Vagina (tissue), 2 donors: ENCODE measurements around the gene USP7. TPM values are rescaled to one million over a fixed set of nuclear protein-coding genes. Genes with fewer than 3 reads are reported as not detected.
"Not testable (repeated sequence)": the region's sequence is repeated elsewhere in the genome, so short reads cannot be mapped to it uniquely, and the experiment has no call there.

Source experiments
- DNase-seq, 2 donors: peaks; one replicate each; pipeline ENCODE4 v3.0.0-alpha.2; 2017; ENCODE audit errors: extremely low spot score in 2 of 2
- H3K27ac ChIP-seq: fragments of 200-600 bp; sonication (generic); one replicate; pipeline ENCODE4 v1.5.1; 2019
- H3K27me3 ChIP-seq: fragments of 200-600 bp; sonication (generic); one replicate; pipeline ENCODE4 v1.5.1; 2019
- H3K36me3 ChIP-seq, 2 donors: fragments of 200-600 bp; sonication (generic); one replicate each; pipeline ENCODE4 v1.5.1; 2017 to 2019
- H3K4me1 ChIP-seq: fragments of 200-600 bp; sonication (generic); one replicate; pipeline ENCODE4 v1.5.1; 2019
- H3K4me3 ChIP-seq, 2 donors: fragments of 200-600 bp; sonication (generic); 1 replicate in 1 of 2; 2 replicates in 1 of 2; pipeline ENCODE4 v1.5.1; 2016 to 2019
- H3K9me3 ChIP-seq: fragments of 200-600 bp; sonication (generic); one replicate; pipeline ENCODE4 v1.5.1; 2019
- CTCF ChIP-seq, 3 experiments: fragments of 450-650 bp in 2 of 3; fragments of 200-600 bp in 1 of 3; sonication (generic) in 1 of 3; IDR thresholded peaks; one replicate each; pipeline ENCODE4 v1.5.1; 2017 to 2019; ENCODE audit warnings: antibody characterized with exemption in 3 of 3, mild to moderate bottlenecking in 2 of 3, moderate library complexity in 2 of 3
- POLR2A ChIP-seq, 2 donors: fragments of 450-650 bp; IDR thresholded peaks; one replicate each; pipeline ENCODE4 v1.6.1; 2017; ENCODE audit warnings: antibody characterized with exemption in 2 of 2, mild to moderate bottlenecking in 2 of 2, moderate library complexity in 2 of 2
- POLR2AphosphoS5 ChIP-seq, 2 donors: sonication (generic); formaldehyde crosslinking; IDR thresholded peaks; one replicate each; pipeline ENCODE4 v1.9.0; 2017; ENCODE audit warnings: antibody characterized with exemption in 2 of 2, mild to moderate bottlenecking in 2 of 2, low read depth in 1 of 2; ENCODE audit not compliant: insufficient read depth in 1 of 2
- intact Hi-C: fragments of 100-400 bp; cut with DNase I; formaldehyde crosslinking; loops from one replicate; pipeline ENCODE4 v1.15.1; 2023
- total RNA-seq: library from RNA; depleted of rRNA; stranded (reverse); fragments of >200 nt; gene quantifications from one replicate; pipeline ENCODE4 v1.2.3, GENCODE V29; 2016

Gene USP7
- total RNA-seq, 1 donor from 2014 or later = 112 TPM

DNA sequence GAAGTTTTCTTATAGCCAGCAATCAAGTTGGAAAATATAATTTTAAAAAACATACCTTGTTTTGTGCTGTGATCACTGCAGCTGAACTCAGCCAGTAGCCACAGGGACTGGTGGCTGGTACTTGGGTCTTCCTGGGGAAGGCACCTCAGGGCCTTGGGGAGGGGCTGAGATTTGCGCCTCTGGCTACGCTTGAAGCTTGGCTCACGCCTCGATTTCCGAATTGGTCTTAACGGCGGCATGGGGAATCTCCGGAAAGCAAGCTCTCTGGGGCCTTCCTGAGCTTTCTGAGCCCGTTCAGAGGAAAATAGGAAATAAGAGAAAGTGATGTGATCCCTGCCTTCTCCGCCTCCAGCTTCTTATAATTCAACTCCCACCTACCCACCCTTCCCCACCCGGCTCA is 11.3 kb upstream of the USP7 start:
- Histone ChIP-seq H3K36me3 (no peaks in the 10 kb centered on the region), H3K4me3 (no peak overlapping the region), H3K27ac (no peak overlapping the region), H3K27me3 (no peaks in the 10 kb centered on the region), H3K9me3 (no peaks in the 10 kb centered on the region), H3K4me1 (peaks cover 5% of the 10 kb centered on the region)
- no peak for TF ChIP-seq POLR2A (IDR thresholded peaks at IDR 0.05)
- no peak for TF ChIP-seq CTCF (IDR thresholded peaks at IDR 0.05)
- intact Hi-C loops = no loop called here
- no peak for DNase-seq

GRCh38 chr16:8972843-8973586 is 9.3 kb upstream of the USP7 start:
- DNase-seq = no peak
- peaks cover 5% of the 10 kb centered on the region for H3K4me1 ChIP-seq
- intact Hi-C loops = no loop called here
- no peaks in the 10 kb centered on the region for H3K9me3 ChIP-seq
- no peak overlapping the region for H3K27ac ChIP-seq
- H3K36me3 ChIP-seq = no peaks in the 10 kb centered on the region
- no peak overlapping the region for H3K4me3 ChIP-seq
- H3K27me3 ChIP-seq = no peaks in the 10 kb centered on the region
- TF ChIP-seq POLR2A (IDR thresholded peaks at IDR 0.05) (no peak), POLR2AphosphoS5 (IDR thresholded peaks at IDR 0.05; ENCODE audit: insufficient read depth in 1 of 2, low read depth in 1 of 2) (no peak), CTCF (IDR thresholded peaks at IDR 0.05) (no peak)

DNA sequence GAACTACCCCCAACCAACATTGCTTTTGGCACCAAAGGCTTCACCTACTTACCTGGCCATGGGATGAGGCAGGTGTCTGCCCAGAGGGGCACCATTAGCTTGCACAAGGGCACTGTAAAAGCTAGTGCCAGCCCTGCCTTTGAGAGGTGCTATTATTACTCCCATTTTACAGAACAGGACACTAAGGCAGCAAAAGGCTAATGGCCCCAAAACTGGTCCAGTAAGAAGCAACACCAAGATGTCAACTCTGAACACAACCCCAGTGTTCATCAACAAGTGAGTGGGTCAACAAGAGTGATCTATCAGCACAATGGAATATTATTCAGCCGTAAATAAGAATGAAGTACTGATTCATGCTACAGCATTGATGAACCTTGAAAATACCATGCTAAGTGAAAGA is 7.7 kb upstream of the USP7 start:
- Histone ChIP-seq H3K36me3 (no peaks in the 10 kb centered on the region), H3K27me3 (no peaks in the 10 kb centered on the region), H3K4me3 (no peak overlapping the region), H3K4me1 (peaks cover 5% of the 10 kb centered on the region), H3K27ac (no peak overlapping the region), H3K9me3 (no peaks in the 10 kb centered on the region)
- DNase-seq = no peak
- TF ChIP-seq POLR2AphosphoS5 (IDR thresholded peaks at IDR 0.05; ENCODE audit: insufficient read depth in 1 of 2, low read depth in 1 of 2) (no peak), POLR2A (IDR thresholded peaks at IDR 0.05) (no peak), CTCF (IDR thresholded peaks at IDR 0.05) (no peak)
- intact Hi-C loops = no loop called here

DNA sequence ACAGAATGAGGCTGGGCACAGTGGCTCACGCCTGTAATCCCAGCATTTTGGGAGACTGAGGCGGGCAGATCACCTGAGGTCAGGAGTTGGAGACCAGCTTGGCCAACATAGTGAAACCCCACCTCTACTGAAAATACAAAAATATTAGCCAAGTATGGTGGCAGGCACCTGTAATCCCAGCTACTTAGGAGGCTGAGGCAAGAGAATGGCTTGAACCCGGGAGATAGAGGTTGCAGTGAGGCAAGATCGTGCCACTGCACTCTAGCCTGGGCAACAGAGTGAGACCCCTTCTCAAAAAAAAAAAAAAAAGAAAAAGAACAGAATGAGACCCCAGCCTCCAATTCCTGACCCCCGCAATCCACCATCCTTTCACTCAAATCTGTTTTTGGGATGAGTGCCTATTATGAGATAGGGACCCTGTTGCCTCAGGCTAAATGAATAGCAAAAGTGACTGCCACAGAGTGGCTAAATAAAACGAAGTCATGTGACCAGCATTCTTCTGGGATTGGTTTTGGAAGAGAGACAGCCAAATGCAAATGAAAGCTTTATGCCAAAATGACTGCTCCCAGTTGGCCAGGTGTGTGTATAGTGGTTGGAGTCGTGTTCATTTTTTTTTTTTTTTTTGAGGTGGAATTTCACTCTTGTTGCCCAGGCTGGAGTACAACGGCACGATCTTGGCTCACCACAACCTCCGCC is 5.6 kb upstream of the USP7 start:
- H3K27me3 ChIP-seq, H3K36me3 ChIP-seq, H3K4me3 ChIP-seq, H3K9me3 ChIP-seq, DNase-seq, intact Hi-C loops, H3K4me1 ChIP-seq, H3K27ac ChIP-seq: not testable (repeated sequence)

GRCh38 chr16:8968054-8968453 is 4.3 kb upstream of the USP7 start:
- H3K4me3 ChIP-seq, DNase-seq, intact Hi-C loops, H3K9me3 ChIP-seq, H3K27me3 ChIP-seq, H3K27ac ChIP-seq, H3K36me3 ChIP-seq: not testable (repeated sequence)
- H3K4me1 ChIP-seq = peaks cover 11% of the 10 kb centered on the region

GRCh38 chr16:8967132-8967821 is 3.6 kb upstream of the USP7 start:
- no peak overlapping the region for H3K27ac ChIP-seq
- intact Hi-C loops = no loop called here
- no peak for TF ChIP-seq POLR2AphosphoS5 (IDR thresholded peaks at IDR 0.05; ENCODE audit: insufficient read depth in 1 of 2, low read depth in 1 of 2)
- no peak for TF ChIP-seq POLR2A (IDR thresholded peaks at IDR 0.05)
- H3K36me3 ChIP-seq = no peaks in the 10 kb centered on the region
- H3K4me3 ChIP-seq = no peak overlapping the region
- H3K4me1 ChIP-seq = peaks cover 10% of the 10 kb centered on the region
- no peak for DNase-seq
- no peaks in the 10 kb centered on the region for H3K27me3 ChIP-seq
- H3K9me3 ChIP-seq = no peaks in the 10 kb centered on the region
